Measurements from ENCODE around the gene PIK3CG. TPM values are rescaled to one million over a fixed set of nuclear protein-coding genes. Genes with fewer than 3 reads are reported as not detected.
"Not testable (repeated sequence)": the region's sequence is repeated elsewhere in the genome, so short reads cannot be mapped to it uniquely, and the experiment has no call there.

The PIK3CG gene
- total RNA-seq, 1 donor from 2014 or later, result 2.4 TPM

GRCh38 chr7:106954840-106955239 is 89.8 kb downstream of the PIK3CG start:
- no peak for DNase-seq (ENCODE audit: low spot score)
- H3K27ac Mint-ChIP-seq (ENCODE audit: unreplicated experiment), result no peak overlapping the region
- H3K4me1 Mint-ChIP-seq (ENCODE audit: unreplicated experiment), result peaks cover 17% of the 10 kb centered on the region
- no peaks in the 10 kb centered on the region for H3K9me3 Mint-ChIP-seq (ENCODE audit: unreplicated experiment)
- TF ChIP-seq CTCF (IDR thresholded peaks at IDR 0.05; ENCODE audit: unreplicated experiment), result no peak
- peaks cover 5% of the 10 kb centered on the region for H3K27me3 Mint-ChIP-seq (ENCODE audit: unreplicated experiment)
- H3K4me3 Mint-ChIP-seq (ENCODE audit: unreplicated experiment), result no peak overlapping the region
- H3K36me3 Mint-ChIP-seq (ENCODE audit: low read depth, unreplicated experiment), result no peaks in the 10 kb centered on the region

- not testable (repeated sequence) for H3K9me3 Mint-ChIP-seq (ENCODE audit: unreplicated experiment); H3K27me3 Mint-ChIP-seq (ENCODE audit: unreplicated experiment); H3K36me3 Mint-ChIP-seq (ENCODE audit: low read depth, unreplicated experiment); H3K27ac Mint-ChIP-seq (ENCODE audit: unreplicated experiment); DNase-seq (ENCODE audit: low spot score); H3K4me3 Mint-ChIP-seq (ENCODE audit: unreplicated experiment)
- H3K4me1 Mint-ChIP-seq (ENCODE audit: unreplicated experiment), result peaks cover 13% of the 10 kb centered on the region
Observed at GRCh38 chr7:106955857-106956256, 90.8 kb downstream of the PIK3CG start.

Other genes with a start within 250 kb of the PIK3CG start
- 43.4 TPM for gene CCDC71L, start 204.1 kb upstream of the PIK3CG start, total RNA-seq (ENCODE audit: unreplicated experiment)
- gene PRKAR2B, start 179.4 kb downstream of the PIK3CG start, total RNA-seq (ENCODE audit: unreplicated experiment), result 28.4 TPM